Raji (cell line): ENCODE measurements around the gene SKI.

ENCODE experiments used
- POLR2A ChIP-seq: IDR thresholded peaks from 2 replicates; pipeline ENCODE4 v1.6.1; 2011; ENCODE audit warnings: low read depth, low read length, control low read depth; ENCODE audit not compliant: insufficient read depth

Gene SKI

GRCh38 chr1:2269193-2269921, 41.2 kb downstream of the SKI start:
- no peak for TF ChIP-seq POLR2A

GRCh38 chr1:2269922-2270259, 41.8 kb downstream of the SKI start:
- no peak for TF ChIP-seq POLR2A

- TF ChIP-seq POLR2A: no peak
These were observed 42.4 kb downstream of the SKI start for GRCh38 chr1:2270260-2271100.

- TF ChIP-seq POLR2A: no peak
These were observed 43.1 kb downstream of the SKI start for GRCh38 chr1:2271211-2271721.

- no peak for TF ChIP-seq POLR2A
These were observed 43.9 kb downstream of the SKI start for GRCh38 chr1:2271841-2272655.

DNA sequence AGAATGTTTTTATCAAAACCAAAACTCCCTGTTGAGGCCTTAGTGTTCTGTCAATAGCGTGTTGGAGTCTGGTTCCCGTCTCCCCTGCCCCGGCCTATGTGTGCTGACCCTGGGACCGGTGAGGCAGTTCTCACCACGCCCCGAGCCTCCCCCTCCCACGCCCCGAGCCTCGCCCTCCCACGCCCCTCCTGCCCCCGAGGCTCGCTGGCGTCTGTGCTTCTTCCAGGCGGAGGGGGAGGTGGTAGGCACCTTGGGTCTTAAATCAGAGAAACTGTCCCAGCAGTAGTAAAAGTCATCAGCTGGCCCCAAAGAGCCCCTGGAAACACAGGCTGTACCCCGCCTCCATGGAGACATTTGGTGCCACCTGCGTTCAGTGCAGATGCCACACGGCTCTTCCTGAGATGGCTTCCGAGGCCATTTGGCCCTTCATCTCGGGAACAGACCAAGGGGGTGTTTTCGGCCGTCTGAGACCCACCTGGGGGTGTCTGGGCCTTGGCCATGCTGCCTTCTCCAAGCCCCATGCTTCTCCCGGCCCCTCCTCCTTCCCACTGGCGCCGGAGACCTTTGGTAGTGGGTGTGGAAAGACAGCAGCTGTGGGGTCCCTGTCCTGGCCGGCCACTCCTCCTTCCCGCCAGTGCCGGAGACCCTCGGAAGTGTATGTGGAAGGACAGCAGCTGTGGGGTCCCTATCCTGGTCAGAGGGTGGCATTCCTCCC, 44.7 kb downstream of the SKI start:
- TF ChIP-seq POLR2A: no peak

DNA sequence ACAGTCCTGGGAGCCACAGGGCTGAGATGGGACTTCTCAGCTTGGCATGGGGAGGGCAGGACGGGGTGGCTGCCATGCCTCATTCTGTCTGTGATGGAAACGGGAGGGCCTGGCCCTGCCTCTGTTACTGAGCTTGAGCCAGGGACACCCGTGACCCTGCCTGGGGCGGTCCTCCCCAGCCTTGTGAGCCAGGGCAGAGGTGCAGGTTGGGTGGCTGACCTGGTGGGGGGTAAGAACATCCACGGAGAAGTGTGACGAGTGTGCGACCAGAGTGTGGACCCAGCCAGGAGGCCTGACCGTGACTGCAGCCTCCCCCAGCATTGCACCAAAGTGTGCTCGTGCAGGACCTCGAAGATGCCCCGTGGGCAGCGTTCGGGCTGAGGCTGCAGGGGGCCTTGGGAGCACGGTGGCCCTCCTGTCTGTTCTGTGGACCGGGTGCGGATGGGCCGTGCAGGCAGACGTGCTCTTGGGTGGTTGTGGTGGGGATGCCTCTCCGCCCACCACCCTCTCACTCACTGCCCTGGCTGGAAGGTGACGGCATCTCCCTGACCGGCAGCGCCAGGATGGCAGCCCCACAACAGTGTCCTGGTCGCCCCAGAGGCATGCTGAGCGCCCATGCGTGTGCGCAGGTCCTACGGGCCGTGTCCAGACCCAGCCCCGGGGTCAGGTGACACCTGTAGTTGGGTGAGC, 45.4 kb downstream of the SKI start:
- TF ChIP-seq POLR2A: no peak

GRCh38 chr1:2274231-2274928, 46.3 kb downstream of the SKI start:
- no peak for TF ChIP-seq POLR2A

DNA sequence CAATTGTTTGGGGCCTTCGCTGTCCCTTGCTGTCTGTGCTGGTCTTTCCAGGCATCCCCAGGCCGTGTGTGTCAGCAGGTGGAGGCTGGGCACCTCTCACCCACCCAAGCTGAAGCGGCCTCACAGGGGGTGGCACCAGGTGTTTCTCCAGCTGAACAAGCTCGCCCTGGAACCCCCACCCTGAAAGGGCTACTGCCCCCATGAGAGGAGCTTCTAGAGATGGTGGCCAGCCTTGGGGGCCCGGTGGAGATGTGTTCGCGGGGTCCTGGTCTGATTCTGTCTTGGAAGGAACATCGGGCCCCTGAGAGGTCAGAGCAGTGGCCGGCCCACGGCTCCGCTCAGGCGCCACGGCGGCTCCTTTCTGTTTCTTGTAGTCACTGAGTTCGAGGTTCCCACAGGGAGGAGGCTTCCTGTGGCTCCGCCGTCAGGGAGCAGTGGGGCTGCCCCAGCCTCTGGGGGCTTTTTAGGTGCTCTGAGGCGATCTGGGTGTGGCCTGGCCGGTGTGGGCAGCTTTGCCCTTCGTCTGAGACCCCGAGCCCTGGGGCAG, 46.9 kb downstream of the SKI start:
- no peak for TF ChIP-seq POLR2A

DNA sequence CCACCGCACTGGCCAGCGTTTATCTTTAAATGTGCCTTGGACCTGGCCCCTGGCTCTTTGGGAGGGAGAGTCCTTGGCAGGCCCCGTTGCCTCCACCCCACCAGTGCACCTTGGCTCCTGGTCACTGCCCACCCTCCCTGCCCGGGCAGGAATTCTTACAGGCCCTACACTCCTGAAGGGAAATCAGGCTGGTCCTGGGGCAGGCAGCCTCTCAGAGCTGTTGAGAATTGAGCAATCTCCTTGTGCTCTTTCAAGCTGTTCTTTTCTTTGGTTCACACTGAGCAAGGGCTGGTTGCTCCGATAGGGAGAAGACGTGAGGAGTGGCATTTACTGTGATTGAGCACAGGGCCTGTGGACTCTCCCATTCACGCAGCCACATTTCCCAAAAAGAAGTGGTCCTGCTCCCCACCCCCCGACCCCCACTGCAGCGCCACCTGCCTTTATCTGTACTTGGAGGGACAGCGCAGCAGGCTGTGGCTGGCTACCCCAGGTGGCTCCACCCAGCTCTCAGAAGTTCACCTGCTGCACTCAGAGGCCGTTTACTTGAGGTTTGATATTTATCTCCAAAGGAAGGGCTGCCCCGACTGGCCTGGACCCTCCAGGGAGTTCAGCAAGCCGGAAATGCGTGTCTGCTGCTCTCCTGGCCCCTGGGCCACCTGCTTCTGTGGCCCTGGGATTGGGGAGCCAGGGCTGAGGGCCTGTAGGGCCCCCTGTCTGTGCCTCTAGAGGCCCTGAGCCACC, 47.8 kb downstream of the SKI start:
- no peak for TF ChIP-seq POLR2A

DNA sequence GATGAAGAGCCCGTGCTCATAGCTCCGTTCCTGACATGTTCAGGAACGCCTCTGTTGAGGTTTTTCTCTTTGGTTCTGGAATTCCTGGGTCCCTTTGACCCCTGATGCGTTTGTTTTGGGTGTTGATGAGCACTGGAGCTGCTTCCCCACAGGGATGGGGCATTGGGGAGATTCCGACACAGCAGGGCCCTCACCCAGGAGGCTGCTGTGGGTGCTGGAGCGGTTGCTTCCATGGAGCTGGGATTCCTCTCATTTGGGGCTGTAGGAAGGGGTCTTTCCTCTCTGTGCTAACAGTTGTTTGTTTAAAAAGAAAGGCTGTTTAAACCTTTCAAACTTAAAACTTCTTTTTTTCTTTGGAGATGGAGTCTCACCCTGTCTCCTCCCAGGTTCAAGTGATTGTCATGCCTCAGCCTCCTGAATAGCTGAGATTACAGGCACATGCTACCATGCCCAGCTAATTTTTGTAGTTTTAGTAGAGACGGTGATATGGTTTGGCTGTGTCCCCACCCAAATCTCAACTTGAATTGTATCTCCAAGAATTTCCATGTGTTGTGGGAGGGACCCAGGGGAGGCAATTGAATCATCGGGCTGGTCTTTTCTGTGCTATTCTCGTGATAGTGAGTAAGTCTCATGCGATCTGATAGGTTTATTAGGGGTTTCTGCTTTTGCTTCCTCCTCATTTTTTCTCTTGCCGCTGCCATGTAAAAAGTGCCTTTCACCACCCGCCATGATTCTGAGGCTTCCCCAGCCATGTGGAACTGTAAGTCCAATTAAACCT, 48.9 kb downstream of the SKI start:
- TF ChIP-seq POLR2A: no peak

GRCh38 chr1:2277741-2278488, 49.8 kb downstream of the SKI start:
- no peak for TF ChIP-seq POLR2A
